ENCODE measurements around the gene TNFRSF6B. TPM values are rescaled to one million over a fixed set of nuclear protein-coding genes. Genes with fewer than 3 reads are reported as not detected.

Gene TNFRSF6B
- total and polyA plus RNA-seq, 2 donors from 2014 or later = 2.4 to 64.5 TPM

GRCh38 chr20:63742381-63743024, 46.1 kb downstream of the TNFRSF6B start:
- FAIRE-seq = no peak
- Histone ChIP-seq H3K4me1 (ENCODE audit: control insufficient read depth in 2 of 3, insufficient read depth in 2 of 3, low read depth in 1 of 3, low read length in 3 of 3) (peaks cover 0 to 16% (median 5%) of the 10 kb centered on the region in 3 donors), H3K9me3 (ENCODE audit: control insufficient read depth in 2 of 3, insufficient read depth in 1 of 3, low read length in 3 of 3) (no peaks in the 10 kb centered on the region), H3K9ac (ENCODE audit: low read length in 3 of 3) (no peak overlapping the region), H3K27ac (ENCODE audit: low read depth in 2 of 2, low read length in 2 of 2) (peak overlapping the region in 1 of 2 donors; percentile 9), H3K36me3 (ENCODE audit: control insufficient read depth in 2 of 3, insufficient read depth in 3 of 3, low read length in 3 of 3) (peaks cover 0 to 13% (median 2%) of the 10 kb centered on the region in 3 donors), H3K27me3 (ENCODE audit: control insufficient read depth, insufficient read depth, low read length) (no peaks in the 10 kb centered on the region), H3K4me3 (ENCODE audit: low read length in 3 of 3) (peak overlapping the region in 1 of 3 donors; percentile 71)
- TF ChIP-seq CTCF (IDR thresholded peaks at IDR 0.05; ENCODE audit: borderline replicate concordance, extremely low read depth, insufficient read depth) = no peak
- intact Hi-C loops (cut with DNase I) = no loop called here
- DNase-seq = peak in 2 of 5 donors; percentile 62 to 82

GRCh38 chr20:63743210-63743970, 46.9 kb downstream of the TNFRSF6B start:
- Histone ChIP-seq H3K9me3 (ENCODE audit: control insufficient read depth in 2 of 3, insufficient read depth in 1 of 3, low read length in 3 of 3) (no peaks in the 10 kb centered on the region), H3K4me1 (ENCODE audit: control insufficient read depth in 2 of 3, insufficient read depth in 2 of 3, low read depth in 1 of 3, low read length in 3 of 3) (peaks cover 0 to 16% (median 5%) of the 10 kb centered on the region in 3 donors), H3K27me3 (ENCODE audit: control insufficient read depth, insufficient read depth, low read length) (no peaks in the 10 kb centered on the region), H3K9ac (ENCODE audit: low read length in 3 of 3) (no peak overlapping the region), H3K4me3 (ENCODE audit: low read length in 3 of 3) (no peak overlapping the region), H3K27ac (ENCODE audit: low read depth in 2 of 2, low read length in 2 of 2) (no peak overlapping the region), H3K36me3 (ENCODE audit: control insufficient read depth in 2 of 3, insufficient read depth in 3 of 3, low read length in 3 of 3) (peaks cover 0 to 13% (median 2%) of the 10 kb centered on the region in 3 donors)
- no peak for FAIRE-seq
- intact Hi-C loops (cut with DNase I) = no loop called here
- DNase-seq = peak in 1 of 5 donors; percentile 66
- no peak for TF ChIP-seq CTCF (IDR thresholded peaks at IDR 0.05; ENCODE audit: borderline replicate concordance, extremely low read depth, insufficient read depth)

- H3K36me3 ChIP-seq (ENCODE audit: control insufficient read depth in 2 of 3, insufficient read depth in 3 of 3, low read length in 3 of 3) = peaks cover 0 to 13% (median 2%) of the 10 kb centered on the region in 3 donors
- TF ChIP-seq CTCF (IDR thresholded peaks at IDR 0.05; ENCODE audit: borderline replicate concordance, extremely low read depth, insufficient read depth) = no peak
- peaks cover 0 to 14% (median 5%) of the 10 kb centered on the region in 3 donors for H3K4me1 ChIP-seq (ENCODE audit: control insufficient read depth in 2 of 3, insufficient read depth in 2 of 3, low read depth in 1 of 3, low read length in 3 of 3)
- peak overlapping the region in 1 of 3 donors; percentile 12 for H3K9ac ChIP-seq (ENCODE audit: low read length in 3 of 3)
- no peak overlapping the region for H3K27ac ChIP-seq (ENCODE audit: low read depth in 2 of 2, low read length in 2 of 2)
- no peak overlapping the region for H3K4me3 ChIP-seq (ENCODE audit: low read length in 3 of 3)
- intact Hi-C loops (cut with DNase I) = no loop called here
- peak in 1 of 5 donors; percentile 18 for DNase-seq
- H3K9me3 ChIP-seq (ENCODE audit: control insufficient read depth in 2 of 3, insufficient read depth in 1 of 3, low read length in 3 of 3) = no peaks in the 10 kb centered on the region
- no peaks in the 10 kb centered on the region for H3K27me3 ChIP-seq (ENCODE audit: control insufficient read depth, insufficient read depth, low read length)
- FAIRE-seq = no peak
These were observed 47.7 kb downstream of the TNFRSF6B start for GRCh38 chr20:63744158-63744557.
